SK-N-SH (cell line): ENCODE data around the gene ZNF783. TPM values are rescaled to one million over a fixed set of nuclear protein-coding genes. Genes with fewer than 3 reads are reported as not detected.

Experiments used
- CTCF ChIA-PET: fragments of 300-600, 350-600 bp; formaldehyde crosslinking; extraction: SDS; loops from one replicate; lab custom pipeline; 2021; lab: Yijun Ruan, JAX
- POLR2A ChIA-PET: fragments of 350-600 bp; sonication (Branson Sonifier 250); formaldehyde crosslinking; extraction: SDS; loops from one replicate; lab custom pipeline; 2020; ENCODE audit warnings: antibody characterized with exemption, inconsistent platforms; lab: Yijun Ruan, JAX
- DNase-seq: peaks from one replicate; pipeline ENCODE4 v3.0.0; 2012
- H2AFZ ChIP-seq: fragments of 200-600 bp; sonication (generic); 2 replicates; pipeline ENCODE4 v1.8.1; 2016; ENCODE audit warnings: antibody characterized with exemption, mild to moderate bottlenecking, low read depth
- H3F3A ChIP-seq: fragments of 200-600 bp; sonication (generic); replicated peaks from 2 replicates; pipeline ENCODE3; 2016; ENCODE audit warnings: antibody characterized with exemption, mild to moderate bottlenecking; ENCODE audit not compliant: insufficient read depth
- H3K27ac ChIP-seq, 2 experiments: fragments of 200-500 bp in 1 of 2; fragments of 200-600 bp in 1 of 2; sonication (Bioruptor generic) in 1 of 2; sonication (generic), shearing (Covaris generic) in 1 of 2; 2 replicates each; pipeline versions ENCODE4 v1.5.1 to v1.6.1; 2014 to 2016; ENCODE audit warnings: low read depth in 2 of 2, inconsistent platforms in 1 of 2, low read length in 1 of 2, mild to moderate bottlenecking in 1 of 2, mixed read lengths in 1 of 2
- H3K27me3 ChIP-seq: fragments of 200-600 bp; sonication (generic), shearing (Covaris generic); 2 replicates; pipeline ENCODE4 v1.6.1; 2016; ENCODE audit warnings: mixed run types; ENCODE audit not compliant: insufficient read depth
- H3K36me3 ChIP-seq, 2 experiments: fragments of 200-500 bp in 1 of 2; fragments of 200-600 bp in 1 of 2; sonication (Bioruptor generic) in 1 of 2; sonication (generic) in 1 of 2; replicated peaks in 1 of 2; 2 replicates each; pipeline versions ENCODE3 to v1.5.1; 2014 to 2016; ENCODE audit warnings: low read length in 1 of 2, mild to moderate bottlenecking in 1 of 2; ENCODE audit not compliant: insufficient read depth in 2 of 2, control insufficient read depth in 1 of 2
- H3K4me1 ChIP-seq, 2 experiments: fragments of 200-500 bp in 1 of 2; fragments of 200-600 bp in 1 of 2; sonication (Bioruptor generic) in 1 of 2; sonication (generic), shearing (Covaris generic) in 1 of 2; 2 replicates each; pipeline versions ENCODE4 v1.5.1 to v1.6.1; 2014 to 2016; ENCODE audit warnings: low read depth in 1 of 2, low read length in 1 of 2, mixed run types in 1 of 2; ENCODE audit not compliant: insufficient read depth in 2 of 2, control insufficient read depth in 1 of 2
- H3K4me2 ChIP-seq: fragments of 200-600 bp; sonication (generic), shearing (Covaris generic); 2 replicates; pipeline ENCODE4 v1.6.1; 2017; ENCODE audit warnings: mixed run types
- H3K4me3 ChIP-seq, 2 experiments: fragments of 200-500 bp in 1 of 2; fragments of 200-600 bp in 1 of 2; sonication (Bioruptor generic) in 1 of 2; sonication (generic), shearing (Covaris generic) in 1 of 2; 2 replicates each; pipeline versions ENCODE4 v1.5.1 to v1.8.1; 2014 to 2016; ENCODE audit warnings: low read depth in 2 of 2, inconsistent platforms in 1 of 2, low read length in 1 of 2, mild to moderate bottlenecking in 1 of 2, mixed read lengths in 1 of 2, moderate library complexity in 1 of 2
- H3K79me2 ChIP-seq: fragments of 200-600 bp; sonication (generic); 2 replicates; pipeline ENCODE4 v1.8.1; 2017; ENCODE audit warnings: mild to moderate bottlenecking; ENCODE audit not compliant: insufficient read depth
- H3K9ac ChIP-seq: fragments of 200-600 bp; sonication (generic); 2 replicates; pipeline ENCODE4 v1.6.1; 2017; ENCODE audit warnings: mixed run types
- H3K9me2 ChIP-seq: fragments of 200-600 bp; sonication (generic); 2 replicates; pipeline ENCODE4 v1.6.1; 2017; ENCODE audit warnings: mixed run types
- H3K9me3 ChIP-seq: fragments of 200-600 bp; sonication (generic); 2 replicates; pipeline ENCODE4 v1.6.1; 2017; ENCODE audit warnings: mixed run types, mild to moderate bottlenecking, moderate library complexity
- H4K20me1 ChIP-seq: fragments of 200-600 bp; sonication (generic); 2 replicates; pipeline ENCODE4 v1.6.1; 2017; ENCODE audit warnings: mild to moderate bottlenecking, mixed run types; ENCODE audit not compliant: insufficient read depth
- EZH2phosphoT487 ChIP-seq: fragments of 200-600 bp; sonication (generic); IDR thresholded peaks from 2 replicates; pipeline ENCODE4 v1.6.1; 2017; ENCODE audit warnings: low read depth, mixed run types, mild to moderate bottlenecking, antibody characterized with exemption, moderate library complexity, borderline replicate concordance
- FOSL2 ChIP-seq: IDR thresholded peaks from 2 replicates; pipeline ENCODE4 v1.4.0; 2012; ENCODE audit warnings: low read depth, mild to moderate bottlenecking, moderate library complexity, borderline replicate concordance
- FOXM1 ChIP-seq: IDR thresholded peaks from 2 replicates; pipeline ENCODE4 v1.4.0; 2012; ENCODE audit warnings: low read depth, mild to moderate bottlenecking
- MAX ChIP-seq: IDR thresholded peaks from 2 replicates; pipeline ENCODE4 v1.4.0; 2012; ENCODE audit warnings: low read depth
- MEF2A ChIP-seq: IDR thresholded peaks from 2 replicates; pipeline ENCODE4 v1.4.0; 2012; ENCODE audit warnings: low read depth, borderline replicate concordance
- MXI1 ChIP-seq: IDR thresholded peaks from 2 replicates; pipeline ENCODE4 v1.6.1; 2012; ENCODE audit warnings: mild to moderate bottlenecking, low read depth, low read length, improper control_type of control experiment
- PBX3 ChIP-seq: IDR thresholded peaks from 2 replicates; pipeline ENCODE4; 2012
- RCOR1 ChIP-seq: fragments of 150-350 bp; IDR thresholded peaks from 2 replicates; pipeline ENCODE4 v1.6.1; 2017; ENCODE audit warnings: antibody characterized with exemption, low read length
- RFX5 ChIP-seq: IDR thresholded peaks from 2 replicates; pipeline ENCODE4 v1.6.1; 2012; ENCODE audit warnings: mild to moderate bottlenecking, improper control_type of control experiment, low read length
- SMC3 ChIP-seq: IDR thresholded peaks from 2 replicates; pipeline ENCODE4 v1.6.1; 2012; ENCODE audit warnings: low read depth, low read length, improper control_type of control experiment
- TCF12 ChIP-seq: IDR thresholded peaks from 2 replicates; pipeline ENCODE4 v1.4.0; 2012
- ZBTB33 ChIP-seq: IDR thresholded peaks from 2 replicates; pipeline ENCODE4 v1.4.0; 2012; ENCODE audit warnings: low read depth, borderline replicate concordance
- WGBS: methylation state at CpG from one replicate; pipeline ENCODE4 v1.1.6; 2017; ENCODE audit warnings: low lambda C conversion rate; 5-methylcytosine and 5-hydroxymethylcytosine counted together
- polyA plus RNA-seq, 3 experiments: library from polyadenylated mRNA; depleted of rRNA; stranded (reverse); fragments of >200 nt; gene quantifications; 2 replicates each; pipeline ENCODE4 v1.2.3, GENCODE V29; 2012

The ZNF783 gene
- polyA plus RNA-seq, 1 of the 3 experiments (the other 2 are of a cell fraction), result 12.5 TPM

GRCh38 chr7:149237502-149237901 lies 24.5 kb upstream of the ZNF783 start:
- H3K27me3 ChIP-seq, result no peaks in the 10 kb centered on the region
- CTCF ChIA-PET, result interaction anchor here (0.7 to 1.1 kb wide), 2 partner anchors 19 to 111 kb away, joined by 3 read pairs; partner anchors contain the start of gene ZNF425
- peaks cover 0 to 11% of the 10 kb centered on the region in 2 experiments for H3K36me3 ChIP-seq
- no peak for TF ChIP-seq TCF12
- TF ChIP-seq SMC3, result no peak
- no peak for TF ChIP-seq EZH2phosphoT487
- TF ChIP-seq FOXM1, result no peak
- no peak for TF ChIP-seq MEF2A
- TF ChIP-seq RFX5, result peak; percentile 77
- no peak for TF ChIP-seq MXI1
- no peak for TF ChIP-seq MAX
- TF ChIP-seq FOSL2, result no peak
- TF ChIP-seq, all 33 proteins: peak for 1
- peaks cover 38% of the 10 kb centered on the region for H3F3A ChIP-seq
- no peak overlapping the region for H3K4me2 ChIP-seq
- POLR2A ChIA-PET, result no interaction called here
- H3K9me3 ChIP-seq, result peaks cover 4% of the 10 kb centered on the region; the same call in 1 of the 2 replicates
- no peak overlapping the region for H3K9ac ChIP-seq
- peaks cover 29% of the 10 kb centered on the region for H3K79me2 ChIP-seq
- peak; percentile 42 for DNase-seq
- H3K9me2 ChIP-seq, result no peaks in the 10 kb centered on the region
- H4K20me1 ChIP-seq, result no peaks in the 10 kb centered on the region
- H3K4me1 ChIP-seq, result peaks cover 13 to 15% of the 10 kb centered on the region in 2 experiments
- 66% methylated on average over 7 of the region's 7 CpGs for WGBS
- H2AFZ ChIP-seq, result 0 out of 2 replicates have a peak overlapping the region, but pooled peaks have one; percentile 70
- H3K27ac ChIP-seq, result peak overlapping the region in 1 of 2 experiments; percentile 43; a peak in 2 of 4 replicates
- H3K4me3 ChIP-seq, result no peak overlapping the region

- Histone ChIP-seq H2AFZ (peak overlapping the region; percentile 70; the same call in 1 of the 2 replicates), H4K20me1 (no peaks in the 10 kb centered on the region), H3K4me1 (peaks cover 11 to 13% of the 10 kb centered on the region in 2 experiments), H3K9me3 (peaks cover 9% of the 10 kb centered on the region; the same call in 1 of the 2 replicates), H3K36me3 (peaks cover 0 to 16% of the 10 kb centered on the region in 2 experiments), H3K4me2 (no peak overlapping the region), H3F3A (peaks cover 32% of the 10 kb centered on the region), H3K9me2 (no peaks in the 10 kb centered on the region), H3K27me3 (no peaks in the 10 kb centered on the region), H3K79me2 (peaks cover 35% of the 10 kb centered on the region), H3K27ac (peak overlapping the region in 1 of 2 experiments; percentile 43; a peak in 2 of 4 replicates), H3K9ac (0 out of 2 replicates have a peak overlapping the region, but pooled peaks have one; percentile 7), H3K4me3 (no peak overlapping the region)
- TF ChIP-seq ZBTB33 (no peak), RCOR1 (no peak), PBX3 (peak; percentile 39; the same call in 1 of the 2 replicates)
- ChIA-PET POLR2A (no interaction called here), CTCF (interaction anchor here (0.7 to 1.1 kb wide), 2 partner anchors 20 to 112 kb away, joined by 3 read pairs; partner anchors contain the start of gene ZNF425)
- WGBS, result 14% methylated on average over 3 of the region's 3 CpGs
- no peak for DNase-seq
Measured at GRCh38 chr7:149238051-149238450, 23.9 kb upstream of the ZNF783 start.
